Esophagus (tissue), 2 donors: ENCODE data around the gene TMEM72. TPM values are rescaled to one million over a fixed set of nuclear protein-coding genes. Genes with fewer than 3 reads are reported as not detected.
A peak's percentile ranks its signal among the peaks of the same experiment; 100 is the strongest.

ENCODE experiments used
- H3K27ac ChIP-seq, 2 donors: one replicate each; pipeline ENCODE4 v1.5.1; 2013; ENCODE audit warnings: low read depth in 2 of 2, mild to moderate bottlenecking in 2 of 2, inconsistent platforms in 1 of 2, low read length in 1 of 2, moderate library complexity in 1 of 2
- H3K27me3 ChIP-seq, 2 donors: one replicate each; pipeline ENCODE4 v1.6.1; 2013; ENCODE audit warnings: low read length in 2 of 2, control low read depth in 1 of 2, mild to moderate bottlenecking in 1 of 2; ENCODE audit not compliant: insufficient read depth in 2 of 2, control insufficient read depth in 1 of 2
- H3K36me3 ChIP-seq, 2 donors: one replicate each; pipeline ENCODE4 v1.6.1; 2013; ENCODE audit warnings: low read length in 1 of 2; ENCODE audit not compliant: control insufficient read depth in 2 of 2, insufficient read depth in 2 of 2
- H3K4me1 ChIP-seq, 2 donors: one replicate each; pipeline ENCODE4 v1.6.1; 2013; ENCODE audit warnings: low read length in 1 of 2; ENCODE audit not compliant: control insufficient read depth in 2 of 2, insufficient read depth in 2 of 2
- H3K4me3 ChIP-seq, 2 donors: one replicate each; pipeline ENCODE4 v1.5.1; 2013; ENCODE audit warnings: low read length in 2 of 2, mild to moderate bottlenecking in 2 of 2, low read depth in 1 of 2, moderate library complexity in 1 of 2
- H3K9me3 ChIP-seq, 2 donors: one replicate each; pipeline ENCODE4 v1.6.1; 2013; ENCODE audit warnings: mild to moderate bottlenecking in 2 of 2, low read depth in 1 of 2, low read length in 1 of 2, moderate library complexity in 1 of 2; ENCODE audit not compliant: control insufficient read depth in 2 of 2, insufficient read depth in 1 of 2
- WGBS, 2 donors: extraction: QIAGEN DNeasy Blood & Tissue Kit; methylation state at CpG; one replicate each; pipeline ENCODE4 v1.1.7; 2013; 5-methylcytosine and 5-hydroxymethylcytosine counted together
- polyA plus RNA-seq, 2 donors: library from polyadenylated mRNA; stranded (reverse); fragments of 200-250 nt; gene quantifications; one replicate each; pipeline ENCODE4 v1.2.3, GENCODE V29; 2013
- donor health status: healthy with polysubstance abuse.
- donor health status: Bipolar disorder and iron deficiency.

Gene TMEM72
- polyA plus RNA-seq, 2 donors: not detected

DNA sequence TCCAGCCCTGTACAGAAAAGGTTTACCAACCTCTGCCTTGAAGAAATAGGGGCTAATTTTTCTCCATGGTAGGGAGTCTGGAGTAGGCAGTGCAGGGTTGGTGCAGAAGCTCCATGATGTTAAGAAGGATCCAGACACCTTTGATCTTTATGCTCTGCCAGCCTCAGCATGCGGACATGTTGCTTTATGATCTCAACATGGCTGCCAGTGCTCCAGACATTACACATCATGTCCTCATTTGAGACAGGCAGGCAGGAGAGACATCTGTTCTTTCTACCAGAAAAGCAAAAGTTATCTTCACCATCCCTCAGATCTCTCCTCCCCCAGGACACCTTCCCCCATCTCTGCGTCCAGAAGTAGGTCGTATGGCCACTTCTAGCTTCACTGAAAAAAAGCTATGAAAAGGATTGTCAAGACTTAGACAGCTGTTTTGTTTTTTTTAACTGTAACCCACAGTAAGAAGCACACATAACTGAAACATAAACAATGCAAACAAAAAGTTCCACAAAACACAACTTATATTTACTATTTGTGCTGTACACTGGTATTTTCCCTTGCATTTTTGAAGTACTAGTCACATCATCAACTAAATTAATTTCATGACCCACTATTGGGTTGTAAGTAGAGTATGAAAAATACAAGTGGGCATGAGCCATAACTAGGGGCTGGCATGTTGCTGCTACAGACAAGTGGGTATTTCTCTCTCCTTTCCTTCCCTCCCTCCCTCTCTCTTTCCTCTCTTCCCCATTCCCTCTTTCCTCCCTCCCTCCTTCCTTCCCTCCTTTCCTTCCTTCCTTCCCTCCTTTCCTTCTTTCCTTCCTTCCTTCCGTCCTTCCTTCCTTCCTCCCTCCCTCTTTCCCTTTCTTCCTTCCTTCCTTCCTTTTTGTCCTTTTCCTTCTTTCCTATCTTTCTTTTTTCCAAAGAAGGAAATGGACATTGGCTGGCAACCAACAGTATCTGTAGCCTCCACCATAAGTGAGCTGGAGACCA, 45.9 kb downstream of the TMEM72 start:
- Histone ChIP-seq H3K4me3 (no peak overlapping the region), H3K36me3 (peaks cover 0 to 4% of the 10 kb centered on the region in 2 donors), H3K4me1 (peaks cover 3 to 4% of the 10 kb centered on the region in 2 donors), H3K27ac (no peak overlapping the region), H3K27me3 (no peaks in the 10 kb centered on the region), H3K9me3 (no peaks in the 10 kb centered on the region)
- 95 to 96% methylated on average over 4 of the region's 4 CpGs for WGBS, 2 donors

DNA sequence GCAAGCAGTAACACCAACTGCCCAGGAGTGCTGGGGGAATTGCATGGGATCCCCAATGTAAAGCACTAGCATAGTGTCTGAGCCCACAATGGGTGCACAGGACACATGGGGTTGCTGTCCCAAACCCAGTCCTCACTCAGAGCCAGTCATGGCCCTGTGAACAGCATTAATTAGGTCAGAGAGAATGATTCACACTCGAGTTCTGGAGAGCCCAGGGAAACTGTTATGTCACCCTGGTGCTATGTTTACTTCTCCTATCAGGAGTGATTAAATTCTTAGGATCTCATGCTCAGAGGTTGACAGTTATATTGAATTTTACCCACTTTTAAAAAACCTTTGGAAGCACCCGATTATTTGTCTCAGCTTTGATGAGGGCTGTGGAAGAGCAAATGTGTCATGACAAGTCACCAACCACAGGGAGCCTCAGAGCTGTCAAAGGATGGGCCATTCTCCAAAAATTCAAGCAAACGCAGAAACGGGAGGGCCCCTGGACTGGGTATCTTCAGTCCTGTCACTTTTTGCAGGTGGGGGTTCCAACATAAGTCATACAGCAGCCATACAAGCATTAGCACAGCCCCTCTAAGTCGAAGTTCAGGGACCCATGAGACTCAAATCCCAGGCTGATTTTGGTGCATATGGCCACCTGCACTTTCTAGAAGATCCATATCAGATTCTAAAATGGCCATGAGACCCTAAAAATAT, 47.2 kb downstream of the TMEM72 start:
- H3K4me3 ChIP-seq: peak overlapping the region in 1 of 2 donors; percentile 83
- no peaks in the 10 kb centered on the region for H3K9me3 ChIP-seq
- H3K27me3 ChIP-seq: no peaks in the 10 kb centered on the region
- peaks cover 0 to 4% of the 10 kb centered on the region in 2 donors for H3K36me3 ChIP-seq
- H3K27ac ChIP-seq: peak overlapping the region in 1 of 2 donors; percentile 45
- H3K4me1 ChIP-seq: peaks cover 3 to 6% of the 10 kb centered on the region in 2 donors
- 27 to 31% methylated on average over 5 of the region's 5 CpGs for WGBS, 2 donors

DNA sequence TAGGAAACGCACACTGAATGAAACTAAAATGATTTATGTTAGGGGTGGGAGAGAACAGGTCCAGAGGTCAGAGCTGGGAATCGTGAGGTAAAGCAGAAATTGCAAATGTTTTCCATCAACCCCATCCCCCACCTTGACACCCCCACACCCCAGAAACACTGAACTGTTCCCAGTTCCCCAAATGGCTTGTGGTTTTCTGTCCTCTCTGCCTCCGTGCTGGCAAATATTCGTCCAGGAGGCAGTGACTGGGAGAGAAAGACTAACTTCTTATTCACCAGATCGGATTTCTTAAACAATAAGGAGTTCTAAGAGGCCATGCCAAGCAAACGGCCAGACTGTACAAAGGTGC, 47.7 kb downstream of the TMEM72 start:
- Histone ChIP-seq H3K4me1 (peaks cover 3 to 6% of the 10 kb centered on the region in 2 donors), H3K9me3 (no peaks in the 10 kb centered on the region), H3K36me3 (peaks cover 0 to 4% of the 10 kb centered on the region in 2 donors), H3K4me3 (peak overlapping the region; percentile 83), H3K27me3 (no peaks in the 10 kb centered on the region), H3K27ac (peak overlapping the region; percentile 88 to 92)
- WGBS, 2 donors: 4 to 5% methylated on average over 6 of the region's 6 CpGs

DNA sequence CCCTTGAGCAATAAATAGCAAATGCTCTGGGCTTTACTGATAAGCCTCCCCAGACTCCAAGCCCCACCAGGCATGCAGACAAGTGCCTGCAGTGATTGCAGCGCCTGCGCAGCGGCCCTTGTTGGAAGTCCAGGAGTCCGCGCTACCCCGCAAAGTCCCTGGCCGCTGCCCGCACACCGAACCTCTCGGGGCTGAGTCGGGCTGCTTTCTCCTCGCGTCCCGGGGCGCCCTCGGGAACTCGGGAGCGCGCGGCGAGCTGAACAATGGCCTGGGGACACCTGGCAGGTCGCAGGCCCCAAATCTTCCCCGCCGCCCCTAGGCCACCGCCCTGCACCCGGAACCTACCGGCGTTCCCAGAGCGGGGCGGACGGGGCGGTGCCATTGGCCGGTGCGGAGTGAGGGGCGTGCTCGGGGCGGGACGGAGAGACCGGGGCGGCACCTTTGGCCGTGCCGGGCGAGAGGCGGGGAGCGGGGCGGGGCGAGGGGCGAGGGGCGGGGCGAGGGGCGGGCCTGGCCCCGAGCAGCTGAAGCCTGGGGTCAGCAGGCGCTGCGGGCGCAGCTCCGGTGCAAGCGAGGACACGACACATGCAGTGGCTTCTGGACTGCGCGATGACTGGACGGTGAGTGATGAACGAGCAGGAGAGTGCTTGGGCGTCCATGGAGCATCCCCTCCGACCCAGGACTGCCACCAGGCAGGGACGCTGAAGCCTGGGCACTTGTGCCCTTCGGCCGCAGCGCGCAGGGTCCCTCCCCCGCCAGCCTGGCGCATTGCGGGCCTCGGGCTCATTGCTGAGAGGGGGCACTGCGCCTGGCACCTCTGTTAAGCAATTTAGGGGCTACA, 48.3 kb downstream of the TMEM72 start, which contains the start of gene RASSF4:
RASSF4 (plus strand) TSS at position 556 of the 841 bp plus-strand sequence. CDS start 10,401 bp downstream, outside the sequence.
- 1% methylated on average over 58 to 74 of the region's 74 CpGs for WGBS, 2 donors
- no peaks in the 10 kb centered on the region for H3K27me3 ChIP-seq
- H3K4me1 ChIP-seq: peaks cover 3 to 6% of the 10 kb centered on the region in 2 donors
- H3K27ac ChIP-seq: peak within 1 kb of the TSS; percentile 88 to 92
- H3K4me3 ChIP-seq: peak within 1 kb of the TSS; percentile 83
- H3K36me3 ChIP-seq: peaks cover 0 to 4% of the 10 kb centered on the region in 2 donors
- H3K9me3 ChIP-seq: no peaks in the 10 kb centered on the region

DNA sequence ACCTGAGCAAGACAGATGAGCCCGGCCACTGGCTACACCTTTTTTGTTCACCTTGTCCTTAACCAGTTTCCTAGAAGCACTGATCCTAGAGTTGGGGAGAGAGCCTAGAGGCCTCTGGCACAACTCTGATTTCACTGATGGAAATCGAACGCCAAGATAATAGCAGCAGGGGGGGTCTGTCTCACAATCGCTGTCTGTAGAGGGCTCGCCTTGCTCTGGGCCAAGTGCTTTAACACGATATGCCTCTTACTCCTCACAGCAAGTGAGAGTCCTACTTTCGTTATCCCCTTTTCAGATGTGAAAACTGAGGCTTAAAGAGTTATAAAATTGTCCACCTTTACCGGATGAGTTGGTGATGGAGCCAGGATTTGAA, 48.9 kb downstream of the TMEM72 start:
- WGBS, 2 donors: 50% methylated on average over 8 of the region's 8 CpGs
- Histone ChIP-seq H3K36me3 (peaks cover 0 to 4% of the 10 kb centered on the region in 2 donors), H3K27ac (peak overlapping the region; percentile 58 to 88), H3K4me1 (peaks cover 3 to 6% of the 10 kb centered on the region in 2 donors), H3K9me3 (no peaks in the 10 kb centered on the region), H3K4me3 (peak overlapping the region; percentile 58 to 83), H3K27me3 (no peaks in the 10 kb centered on the region)

DNA sequence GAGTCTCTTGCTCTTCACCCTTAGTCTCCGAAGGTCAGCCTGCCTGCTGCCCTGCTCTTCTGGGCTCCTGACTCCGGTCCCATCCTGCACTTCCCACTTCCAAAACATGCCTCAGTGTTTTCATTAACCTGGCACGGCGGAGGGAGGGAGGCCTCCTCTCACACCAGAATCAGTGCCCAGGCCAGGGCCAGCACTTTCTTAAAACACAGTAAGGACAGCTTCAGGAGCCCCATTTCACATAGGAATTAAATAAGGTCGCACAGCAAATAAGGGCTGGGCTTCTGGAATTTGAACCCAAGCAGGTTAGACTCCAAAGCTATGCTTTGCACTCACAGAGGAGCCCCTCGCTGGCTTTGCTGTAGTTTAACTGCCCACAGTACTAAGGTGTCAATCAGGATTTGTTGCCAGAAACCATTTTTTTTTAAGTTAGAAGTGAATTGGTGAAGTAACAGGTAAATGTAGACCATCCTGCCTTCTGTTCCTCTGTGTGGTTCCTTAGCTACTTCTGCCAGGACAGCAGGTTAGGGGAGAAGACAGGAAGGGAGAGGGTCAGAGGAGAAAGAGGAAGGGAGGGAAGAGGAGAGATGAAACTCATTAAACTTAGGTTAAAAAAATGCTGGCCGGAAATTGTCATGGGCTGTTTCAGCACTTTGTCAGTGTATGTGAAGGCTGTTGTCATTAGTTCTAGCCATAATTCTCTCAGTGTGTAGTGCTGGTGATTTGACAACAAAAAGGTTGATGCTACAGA, 49.5 kb downstream of the TMEM72 start:
- Histone ChIP-seq H3K4me1 (peaks cover 3 to 6% of the 10 kb centered on the region in 2 donors), H3K27ac (peak overlapping the region in 1 of 2 donors; percentile 15)
- WGBS, 2 donors: 67 to 83% methylated on average over 7 of the region's 7 CpGs

DNA sequence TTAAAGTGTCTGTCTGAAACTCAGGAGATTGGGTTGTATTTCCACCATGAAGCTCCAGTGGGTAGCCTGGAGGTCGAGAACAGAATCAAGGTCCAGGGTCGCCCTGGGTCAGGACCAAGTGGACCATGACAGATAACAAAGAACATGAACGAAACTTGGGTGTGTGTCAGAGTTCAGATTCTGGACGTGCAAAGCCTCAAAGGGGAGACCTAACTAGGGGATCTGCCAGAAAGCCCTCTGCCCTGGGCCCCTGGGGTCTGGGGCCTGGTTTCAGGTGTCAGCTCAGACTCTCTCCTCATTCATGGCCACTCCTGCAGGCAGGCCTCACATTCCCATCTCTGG, 50.1 kb downstream of the TMEM72 start:
- H3K27ac ChIP-seq: no peak overlapping the region
- no peaks in the 10 kb centered on the region for H3K27me3 ChIP-seq
- peaks cover 3 to 6% of the 10 kb centered on the region in 2 donors for H3K4me1 ChIP-seq
- peaks cover 0 to 4% of the 10 kb centered on the region in 2 donors for H3K36me3 ChIP-seq
- no peaks in the 10 kb centered on the region for H3K9me3 ChIP-seq
- WGBS, 2 donors: 57 to 74% methylated on average over 4 of the region's 4 CpGs
- H3K4me3 ChIP-seq: no peak overlapping the region

More for the DNA sequence above, 49.5 kb downstream of the TMEM72 start:
- Histone ChIP-seq H3K4me3 (peak overlapping the region; percentile 25 to 83), H3K27me3 (no peaks in the 10 kb centered on the region), H3K9me3 (no peaks in the 10 kb centered on the region), H3K36me3 (peaks cover 0 to 4% of the 10 kb centered on the region in 2 donors)

DNA sequence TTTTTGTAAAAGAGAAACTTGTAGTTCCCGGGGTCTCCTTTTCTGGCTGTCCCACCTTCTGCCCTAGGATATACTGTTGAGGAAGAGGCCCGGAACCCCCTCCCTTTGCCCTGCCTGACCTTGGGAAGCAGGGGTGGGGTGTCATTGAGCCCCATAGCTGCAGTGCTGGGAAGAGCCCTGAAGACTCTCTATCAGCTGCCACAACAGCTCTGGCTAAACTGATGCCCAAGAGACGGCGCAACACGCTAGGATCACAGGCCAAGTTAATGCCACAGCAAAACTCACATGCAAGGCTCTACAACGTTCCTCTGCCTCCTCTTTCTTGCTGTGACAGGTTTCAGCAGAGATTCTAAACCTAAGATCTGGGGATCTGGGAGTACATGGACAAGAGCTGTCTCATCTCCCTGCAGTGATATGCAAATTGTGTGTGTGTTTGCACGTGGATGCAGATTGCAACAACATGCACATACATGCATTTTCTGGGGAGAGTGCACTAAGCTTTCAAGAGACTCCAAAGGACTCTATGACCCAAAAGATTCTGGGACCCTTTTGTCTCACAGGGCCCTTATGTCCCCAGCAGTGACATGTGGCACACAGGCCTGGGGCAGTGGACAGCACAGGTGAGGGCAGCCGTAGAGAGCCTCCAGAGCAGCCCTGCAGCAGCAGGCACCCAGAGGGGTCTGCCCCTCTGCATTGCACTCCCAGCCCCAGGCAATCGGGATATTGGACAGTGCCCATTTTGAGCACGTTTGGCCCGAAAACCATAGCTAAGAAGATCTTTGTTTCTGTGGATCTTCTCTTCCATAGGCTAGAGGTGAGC, 51.0 kb downstream of the TMEM72 start:
- H3K27ac ChIP-seq: no peak overlapping the region
- 73% methylated on average over 11 of the region's 11 CpGs for WGBS, 2 donors
- no peaks in the 10 kb centered on the region for H3K36me3 ChIP-seq
- H3K27me3 ChIP-seq: no peaks in the 10 kb centered on the region
- no peak overlapping the region for H3K4me3 ChIP-seq
- peaks cover 3 to 6% of the 10 kb centered on the region in 2 donors for H3K4me1 ChIP-seq
- H3K9me3 ChIP-seq: no peaks in the 10 kb centered on the region
